HepG2 (cell line): ENCODE results near the gene POLA2. TPM values are rescaled to one million over a fixed set of nuclear protein-coding genes. Genes with fewer than 3 reads are reported as not detected.

Experiments used
- ARID3A ChIP-seq: IDR thresholded peaks from 2 replicates; pipeline ENCODE4 v1.6.1; 2012; ENCODE audit warnings: low read depth, low read length, improper control_type of control experiment
- ASH2L ChIP-seq: fragments of 300-600, 200-600 bp; sonication (generic); IDR thresholded peaks from 2 replicates; pipeline ENCODE4 v1.7.0; 2017; ENCODE audit warnings: low read depth, mild to moderate bottlenecking, moderate library complexity, mixed read lengths, low read length; ENCODE audit not compliant: insufficient read length
- CC2D1A ChIP-seq: sonication (generic); formaldehyde crosslinking; IDR thresholded peaks from 2 replicates; pipeline ENCODE4 v1.8.1; 2023; ENCODE audit warnings: mild to moderate bottlenecking, missing genetic modification reagents
- CREB3 ChIP-seq: sonication (generic); formaldehyde crosslinking; IDR thresholded peaks from 2 replicates; pipeline ENCODE4 v1.5.0; 2020; ENCODE audit warnings: missing genetic modification reagents
- FOXK2 ChIP-seq: fragments of 450-650 bp; IDR thresholded peaks from 2 replicates; pipeline ENCODE4 v1.6.1; 2016
- KAT2B ChIP-seq: fragments of 150-350 bp; IDR thresholded peaks from 2 replicates; pipeline ENCODE4 v1.6.1; 2014; ENCODE audit warnings: low read depth, low read length, borderline replicate concordance
- KLF9 ChIP-seq: IDR thresholded peaks from 2 replicates; pipeline ENCODE4 v1.6.1; 2016; ENCODE audit warnings: low read depth
- MBNL3 ChIP-seq: fragments of 250-450 bp; sonication (Bioruptor Pico); conservative IDR thresholded peaks from 2 replicates; pipeline ENCODE4 v1.8.0; 2022; ENCODE audit warnings: mild to moderate bottlenecking, inconsistent platforms
- NFATC3 ChIP-seq: sonication (generic); formaldehyde crosslinking; IDR thresholded peaks from 2 replicates; pipeline ENCODE4 v1.5.1; 2020; ENCODE audit warnings: mild to moderate bottlenecking, missing genetic modification reagents
- NFE2 ChIP-seq: sonication (generic); formaldehyde crosslinking; IDR thresholded peaks from 2 replicates; pipeline ENCODE4 v1.4.0; 2020; ENCODE audit warnings: missing genetic modification reagents
- NONO ChIP-seq, 2 experiments: fragments of 450-650 bp in 1 of 2; sonication (generic) in 1 of 2; formaldehyde crosslinking in 1 of 2; IDR thresholded peaks in 1 of 2; conservative IDR thresholded peaks in 1 of 2; 2 replicates each; pipeline versions ENCODE4 v1.6.1 to v1.8.0; 2017 to 2022; ENCODE audit warnings: mild to moderate bottlenecking in 1 of 2, missing genetic modification reagents in 1 of 2, moderate library complexity in 1 of 2
- POLR2G ChIP-seq: fragments of 200-400 bp; formaldehyde crosslinking; IDR thresholded peaks from 2 replicates; pipeline ENCODE4 v1.6.1; 2018; ENCODE audit warnings: mild to moderate bottlenecking, low read depth, low read length, moderate library complexity
- SIX4 ChIP-seq: sonication (generic); formaldehyde crosslinking; IDR thresholded peaks from 2 replicates; pipeline ENCODE4 v1.4.0; 2020; ENCODE audit warnings: missing genetic modification reagents
- YEATS2 ChIP-seq: sonication (generic); formaldehyde crosslinking; IDR thresholded peaks from 2 replicates; pipeline ENCODE4 v1.4.0; 2020; ENCODE audit warnings: missing genetic modification reagents, borderline replicate concordance
- ZFP37 ChIP-seq: sonication (generic); formaldehyde crosslinking; IDR thresholded peaks from 2 replicates; pipeline ENCODE4 v1.4.0; 2020; ENCODE audit warnings: missing genetic modification reagents, borderline replicate concordance
- ZFX ChIP-seq: sonication (generic); formaldehyde crosslinking; IDR thresholded peaks from 2 replicates; pipeline ENCODE4 v1.4.0; 2020; ENCODE audit warnings: mild to moderate bottlenecking, low read depth, missing genetic modification reagents, moderate library complexity
- ZKSCAN8 ChIP-seq: IDR thresholded peaks from 2 replicates; pipeline ENCODE4 v1.6.1; 2016; ENCODE audit warnings: borderline replicate concordance, missing genetic modification reagents, missing compliant biosample characterization
- ZNF232 ChIP-seq: sonication (generic); formaldehyde crosslinking; IDR thresholded peaks from 2 replicates; pipeline ENCODE4 v1.4.0; 2020; ENCODE audit warnings: missing genetic modification reagents, borderline replicate concordance
- ZNF235 ChIP-seq: sonication (generic); formaldehyde crosslinking; IDR thresholded peaks from 2 replicates; pipeline ENCODE4 v1.8.1; 2023; ENCODE audit warnings: mild to moderate bottlenecking, missing genetic modification reagents, borderline replicate concordance
- ZNF296 ChIP-seq: sonication (generic); formaldehyde crosslinking; conservative IDR thresholded peaks from 2 replicates; pipeline ENCODE4 v1.5.0; 2020; ENCODE audit warnings: mild to moderate bottlenecking, missing genetic modification reagents
- ZNF468 ChIP-seq: sonication (generic); formaldehyde crosslinking; IDR thresholded peaks from 2 replicates; pipeline ENCODE4 v1.8.0; 2022; ENCODE audit warnings: mild to moderate bottlenecking, moderate library complexity, missing genetic modification reagents
- ZNF616 ChIP-seq: sonication (generic); formaldehyde crosslinking; IDR thresholded peaks from 2 replicates; pipeline ENCODE4 v1.5.0; 2020; ENCODE audit warnings: low read depth, mild to moderate bottlenecking, missing genetic modification reagents
- ZNF891 ChIP-seq: sonication (generic); formaldehyde crosslinking; IDR thresholded peaks from 2 replicates; pipeline ENCODE4 v1.5.0; 2020; ENCODE audit warnings: mild to moderate bottlenecking, missing genetic modification reagents
- ZSCAN12 ChIP-seq: sonication (generic); formaldehyde crosslinking; IDR thresholded peaks from 2 replicates; pipeline ENCODE4 v1.9.0; 2021; ENCODE audit warnings: mild to moderate bottlenecking, missing genetic modification reagents
- polyA plus RNA-seq, 8 experiments: library from polyadenylated mRNA; depleted of rRNA in 3 of 8; stranded (reverse) in 7 of 8; unstranded in 1 of 8; fragments of >200 nt; fragmentation: Illumina TruSeq in 4 of 8; extraction: Trizol in 4 of 8; gene quantifications; 2 replicates each; pipeline versions ENCODE4 v1.2.1 to v1.2.3, GENCODE V29; 2011 to 2016; ENCODE audit warnings: low read depth in 4 of 8, missing spikeins in 1 of 8, mixed read lengths in 1 of 8; ENCODE audit not compliant: insufficient read depth in 1 of 8
- total RNA-seq, 5 experiments: library from RNA; depleted of rRNA; stranded (reverse); fragments of >200 nt; fragmentation: Illumina TruSeq; extraction: Trizol; gene quantifications; 2 replicates each; pipeline ENCODE4 v1.2.3, GENCODE V29; 2016; ENCODE audit warnings: low read depth in 1 of 5
- TF ChIP-seq, protein P1 (sequence below): sonication (generic); formaldehyde crosslinking; IDR thresholded peaks from 2 replicates; pipeline ENCODE4 v1.5.0; 2020; ENCODE audit warnings: missing genetic modification reagents, mild to moderate bottlenecking, borderline replicate concordance
- TF ChIP-seq, protein P2 (sequence below): sonication (generic); formaldehyde crosslinking; IDR thresholded peaks from 2 replicates; pipeline ENCODE4 v1.4.0; 2020; ENCODE audit warnings: missing genetic modification reagents

The POLA2 gene
- total and polyA plus RNA-seq, 2 of the 13 experiments (the other 11 are each of a cell fraction or from before 2014, with no cell fraction given): 9.7 to 15.6 TPM

GRCh38 chr11:65305501-65306268 is 43.9 kb downstream of the POLA2 start (continued):
- 0 out of 2 replicates have a peak, but pooled peaks have one; percentile 37 for TF ChIP-seq ZFP37 (CRISPR knock-in tag)
- TF ChIP-seq POLR2G: peak; percentile 44; the same call in 1 of the 2 replicates
- TF ChIP-seq NFATC3: no peak
- no peak for TF ChIP-seq KAT2B
- TF ChIP-seq ZNF296 (CRISPR knock-in tag): no peak
- TF ChIP-seq ZNF235 (CRISPR knock-in tag): no peak
- no peak for TF ChIP-seq MBNL3 (CRISPR knock-in tag)
- peak; percentile 47; the same call in 1 of the 2 replicates for TF ChIP-seq ZNF232 (CRISPR knock-in tag)
- no peak for TF ChIP-seq ZNF468 (CRISPR knock-in tag)
- TF ChIP-seq ASH2L: peak; percentile 81
- TF ChIP-seq NFE2 (CRISPR knock-in tag): no peak
- 0 out of 2 replicates have a peak, but pooled peaks have one; percentile 39 for TF ChIP-seq SIX4 (CRISPR knock-in tag)
- TF ChIP-seq, protein P1, sequence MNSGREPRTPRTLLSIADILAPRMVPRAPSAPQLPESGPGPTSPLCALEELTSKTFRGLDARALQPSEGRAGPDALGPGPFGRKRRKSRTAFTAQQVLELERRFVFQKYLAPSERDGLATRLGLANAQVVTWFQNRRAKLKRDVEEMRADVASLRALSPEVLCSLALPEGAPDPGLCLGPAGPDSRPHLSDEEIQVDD: no peak
- no peak for TF ChIP-seq NONO (IDR thresholded peaks at IDR 0.05)
- TF ChIP-seq NONO (CRISPR knock-in tag; conservative IDR thresholded peaks at IDR 0.05): peak; percentile 40; the same call in 1 of the 2 replicates
- no peak for TF ChIP-seq ZNF616 (CRISPR knock-in tag)
- peak; percentile 63; the same call in 1 of the 2 replicates for TF ChIP-seq YEATS2 (CRISPR knock-in tag)
- TF ChIP-seq CREB3 (CRISPR knock-in tag): no peak
- no peak; the same call in 1 of the 2 replicates for TF ChIP-seq KLF9 (CRISPR knock-in tag)
- TF ChIP-seq FOXK2: peak; percentile 33; the same call in 1 of the 2 replicates
- TF ChIP-seq ZNF891 (CRISPR knock-in tag): no peak
- TF ChIP-seq ZSCAN12 (CRISPR knock-in tag): no peak
- TF ChIP-seq ZFX (CRISPR knock-in tag): peak; percentile 89
- TF ChIP-seq ZKSCAN8: peak; percentile 90
- TF ChIP-seq CC2D1A: no peak
- TF ChIP-seq, protein P2, sequence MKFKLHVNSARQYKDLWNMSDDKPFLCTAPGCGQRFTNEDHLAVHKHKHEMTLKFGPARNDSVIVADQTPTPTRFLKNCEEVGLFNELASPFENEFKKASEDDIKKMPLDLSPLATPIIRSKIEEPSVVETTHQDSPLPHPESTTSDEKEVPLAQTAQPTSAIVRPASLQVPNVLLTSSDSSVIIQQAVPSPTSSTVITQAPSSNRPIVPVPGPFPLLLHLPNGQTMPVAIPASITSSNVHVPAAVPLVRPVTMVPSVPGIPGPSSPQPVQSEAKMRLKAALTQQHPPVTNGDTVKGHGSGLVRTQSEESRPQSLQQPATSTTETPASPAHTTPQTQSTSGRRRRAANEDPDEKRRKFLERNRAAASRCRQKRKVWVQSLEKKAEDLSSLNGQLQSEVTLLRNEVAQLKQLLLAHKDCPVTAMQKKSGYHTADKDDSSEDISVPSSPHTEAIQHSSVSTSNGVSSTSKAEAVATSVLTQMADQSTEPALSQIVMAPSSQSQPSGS (CRISPR knock-in tag): peak; percentile 34; the same call in 1 of the 2 replicates
- TF ChIP-seq ARID3A: 0 out of 2 replicates have a peak, but pooled peaks have one; percentile 30
